DND-41 (cell line): ENCODE data around the gene C18orf63.

Source experiments
- ATAC-seq: fragments of 200-7000 bp; cut with Tn5 transposase; 3 replicates; pipeline ENCODE4 v1.9.1; 2021; ENCODE audit warnings: low read depth; ENCODE audit not compliant: insufficient read depth
- DNase-seq: peaks from one replicate; pipeline ENCODE4 v3.0.0-alpha.2; 2020
- H2AFZ ChIP-seq: 2 replicates; pipeline ENCODE4 v1.6.0; 2012; ENCODE audit warnings: low read depth, low read length
- H3K27ac ChIP-seq: 2 replicates; pipeline ENCODE4 v1.5.1; 2012; ENCODE audit warnings: low read length, inconsistent platforms
- H3K27me3 ChIP-seq: fragments of 200-600 bp; sonication (generic); 2 replicates; pipeline ENCODE4 v1.6.0; 2012; ENCODE audit warnings: low read length, mild to moderate bottlenecking, inconsistent platforms; ENCODE audit not compliant: insufficient read depth, poor library complexity
- H3K36me3 ChIP-seq: 2 replicates; pipeline ENCODE4 v1.5.1; 2012; ENCODE audit warnings: low read length, inconsistent platforms; ENCODE audit not compliant: insufficient read depth
- H3K4me1 ChIP-seq: 2 replicates; pipeline ENCODE4 v1.5.1; 2012; ENCODE audit warnings: mild to moderate bottlenecking, low read length; ENCODE audit not compliant: insufficient read depth
- H3K4me2 ChIP-seq: 2 replicates; pipeline ENCODE4 v1.6.0; 2012; ENCODE audit warnings: mild to moderate bottlenecking, moderate library complexity, low read length, inconsistent platforms; ENCODE audit not compliant: insufficient read depth
- H3K4me3 ChIP-seq, 2 experiments: fragments of 200-600 bp in 1 of 2; shearing (Covaris generic) in 1 of 2; 2 replicates each; pipeline ENCODE4 v1.5.1; 2012 to 2016; ENCODE audit warnings: inconsistent platforms in 2 of 2, low read length in 2 of 2, mild to moderate bottlenecking in 2 of 2, low read depth in 1 of 2, moderate library complexity in 1 of 2
- H3K79me2 ChIP-seq: 2 replicates; pipeline ENCODE4 v1.6.0; 2012; ENCODE audit warnings: low read length, inconsistent platforms; ENCODE audit not compliant: insufficient read depth
- H3K9ac ChIP-seq: 2 replicates; pipeline ENCODE4 v1.6.0; 2012; ENCODE audit warnings: low read depth, mild to moderate bottlenecking, inconsistent platforms, low read length, moderate library complexity
- H3K9me3 ChIP-seq: 2 replicates; pipeline ENCODE4 v1.5.1; 2012; ENCODE audit warnings: low read length, moderate library complexity, mild to moderate bottlenecking, inconsistent platforms; ENCODE audit not compliant: insufficient read depth, severe bottlenecking
- H4K20me1 ChIP-seq: 2 replicates; pipeline ENCODE4 v1.6.0; 2012; ENCODE audit warnings: low read length; ENCODE audit not compliant: insufficient read depth
- CTCF ChIP-seq: IDR thresholded peaks from 2 replicates; pipeline ENCODE4 v1.5.1; 2012; ENCODE audit warnings: borderline replicate concordance, low read length, moderate library complexity, mild to moderate bottlenecking; ENCODE audit not compliant: poor library complexity, severe bottlenecking; ENCODE audit errors: extremely low read depth
- EZH2 ChIP-seq: IDR thresholded peaks from 3 replicates; pipeline ENCODE4 v1.6.1; 2012; ENCODE audit warnings: borderline replicate concordance, low read depth, mild to moderate bottlenecking, moderate library complexity, low read length, inconsistent platforms; ENCODE audit not compliant: severe bottlenecking

C18orf63 gene

GRCh38 chr18:74337912-74338309 lies 22.3 kb downstream of the C18orf63 start:
- Histone ChIP-seq H3K27me3 (peaks cover 16% of the 10 kb centered on the region), H3K27ac (no peak overlapping the region), H3K79me2 (no peaks in the 10 kb centered on the region), H3K36me3 (no peaks in the 10 kb centered on the region), H3K4me2 (no peak overlapping the region), H3K4me3 (no peak overlapping the region), H3K9ac (no peak overlapping the region), H3K9me3 (no peaks in the 10 kb centered on the region), H2AFZ (no peak overlapping the region), H3K4me1 (no peaks in the 10 kb centered on the region), H4K20me1 (no peaks in the 10 kb centered on the region)
- ATAC-seq, result no peak
- no peak for TF ChIP-seq CTCF
- TF ChIP-seq EZH2, result no peak
- no peak for DNase-seq

DNA sequence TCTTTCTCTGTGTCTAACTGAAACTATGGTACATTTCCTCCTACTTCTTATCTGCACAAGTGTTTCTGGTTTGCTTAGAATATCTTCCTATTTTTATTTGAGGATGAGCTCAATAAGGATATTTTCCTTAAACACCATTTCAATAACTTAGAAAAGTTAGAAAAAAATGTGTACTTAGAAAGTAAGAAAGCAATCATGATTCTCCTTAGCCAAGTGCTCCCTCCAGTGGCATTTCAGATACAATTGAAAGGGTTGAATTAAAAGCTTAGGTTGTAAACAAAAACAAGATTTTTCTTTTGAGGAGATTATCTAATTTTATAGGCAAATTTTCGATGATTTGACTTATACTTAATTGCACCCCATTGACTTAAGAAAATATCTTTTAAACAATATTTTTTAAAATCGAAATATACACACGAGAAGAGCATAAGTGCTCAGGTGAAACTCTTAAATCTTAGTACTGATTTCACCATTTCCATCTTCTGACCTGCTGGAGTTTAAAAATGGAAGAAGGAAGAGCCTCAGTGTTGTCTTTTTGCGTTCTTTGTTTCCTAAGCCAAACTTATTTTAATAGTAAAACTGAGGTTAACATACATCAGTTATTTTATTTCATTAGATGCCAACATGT lies 26.9 kb downstream of the C18orf63 start:
- Histone ChIP-seq H3K4me2 (no peak overlapping the region), H4K20me1 (no peaks in the 10 kb centered on the region), H3K27ac (no peak overlapping the region), H3K4me1 (no peaks in the 10 kb centered on the region), H3K27me3 (peaks cover 26% of the 10 kb centered on the region), H2AFZ (no peak overlapping the region), H3K36me3 (no peaks in the 10 kb centered on the region), H3K79me2 (no peaks in the 10 kb centered on the region), H3K4me3 (no peak overlapping the region), H3K9me3 (no peaks in the 10 kb centered on the region), H3K9ac (no peak overlapping the region)
- TF ChIP-seq EZH2 (no peak), CTCF (peak; percentile 64)
- ATAC-seq, result no peak
- DNase-seq, result peak; percentile 13

GRCh38 chr18:74346206-74346605 lies 30.6 kb downstream of the C18orf63 start:
- Histone ChIP-seq H2AFZ (no peak overlapping the region), H3K4me2 (no peak overlapping the region), H3K4me1 (no peaks in the 10 kb centered on the region), H3K36me3 (no peaks in the 10 kb centered on the region), H3K9ac (no peak overlapping the region), H3K4me3 (no peak overlapping the region), H3K27me3 (peaks cover 14% of the 10 kb centered on the region), H4K20me1 (no peaks in the 10 kb centered on the region), H3K9me3 (no peaks in the 10 kb centered on the region), H3K79me2 (no peaks in the 10 kb centered on the region), H3K27ac (no peak overlapping the region)
- ATAC-seq (no peak), DNase-seq (no peak)
- no peak for TF ChIP-seq CTCF
- TF ChIP-seq EZH2, result no peak
